H1 (cell line): ENCODE data around the gene CAPN15. TPM values are rescaled to one million over a fixed set of nuclear protein-coding genes. Genes with fewer than 3 reads are reported as not detected.

Source experiments
- CTCF ChIA-PET: fragments of 300-600 bp; sonication (Branson Sonifier 250); formaldehyde crosslinking; loops from one replicate; lab custom pipeline; 2021; ENCODE audit not compliant: partially characterized antibody; lab: Charles Lee
- POLR2A ChIA-PET: fragments of 300-600 bp; sonication (Branson Sonifier 250); formaldehyde crosslinking; loops from one replicate; lab custom pipeline; 2021; ENCODE audit warnings: inconsistent platforms; ENCODE audit not compliant: partially characterized antibody; lab: Charles Lee
- DNase-seq, 2 experiments: peaks; one replicate each; pipeline versions ENCODE4 v3.0.0 to v3.0.0-alpha.2; 2010 to 2022; ENCODE audit warnings: low spot score in 2 of 2, low read depth in 1 of 2, mixed read lengths in 1 of 2
- FAIRE-seq: peaks from 2 replicates; lab custom pipeline; 2011; peaks lifted over from hg19 to GRCh38; lab: Jason Lieb, UNC
- H2AFZ ChIP-seq: 2 replicates; pipeline ENCODE4 v1.8.1; 2012; ENCODE audit warnings: low read length, inconsistent platforms
- H2AK5ac ChIP-seq: 2 replicates; pipeline ENCODE4 v1.6.1; 2013; ENCODE audit warnings: low read depth, low read length
- H2BK120ac ChIP-seq: replicated peaks from 2 replicates; pipeline ENCODE3; 2013; ENCODE audit warnings: low read depth, low read length, inconsistent platforms
- H2BK12ac ChIP-seq: 2 replicates; pipeline ENCODE4 v1.6.1; 2013; ENCODE audit warnings: low read depth, low read length
- H2BK15ac ChIP-seq: 2 replicates; pipeline ENCODE4 v1.6.1; 2013; ENCODE audit warnings: low read length
- H2BK20ac ChIP-seq: 2 replicates; pipeline ENCODE4 v1.6.1; 2013; ENCODE audit warnings: low read length
- H2BK5ac ChIP-seq: 2 replicates; pipeline ENCODE4 v1.6.1; 2013; ENCODE audit warnings: low read depth, low read length
- H3K14ac ChIP-seq: 2 replicates; pipeline ENCODE4 v1.6.1; 2013; ENCODE audit warnings: inconsistent platforms; ENCODE audit not compliant: insufficient read length
- H3K18ac ChIP-seq: 2 replicates; pipeline ENCODE4 v1.6.1; 2013; ENCODE audit warnings: low read length; ENCODE audit errors: extremely low read depth
- H3K23ac ChIP-seq: 2 replicates; pipeline ENCODE4 v1.6.1; 2013; ENCODE audit warnings: inconsistent platforms; ENCODE audit not compliant: insufficient read length
- H3K23me2 ChIP-seq: 2 replicates; pipeline ENCODE4 v1.6.1; 2013; ENCODE audit warnings: low read depth, low read length
- H3K27ac ChIP-seq: 2 replicates; pipeline ENCODE4 v1.6.1; 2011; ENCODE audit warnings: low read depth, low read length, inconsistent platforms
- H3K27me3 ChIP-seq, 4 experiments: replicated peaks in 1 of 4; 1 replicate in 1 of 4; 2 replicates in 3 of 4; pipeline versions ENCODE4 v1.6.1 to v1.8.1; 2011 to 2013; ENCODE audit warnings: low read length in 3 of 4, mild to moderate bottlenecking in 3 of 4, inconsistent platforms in 2 of 4, mixed read lengths in 2 of 4, moderate library complexity in 1 of 4; ENCODE audit not compliant: control insufficient read depth in 3 of 4, insufficient read depth in 3 of 4; ENCODE audit errors: extremely low read depth in 1 of 4
- H3K36me3 ChIP-seq, 4 experiments: 2 replicates each; pipeline versions ENCODE4 v1.6.1 to v1.8.1; 2011 to 2013; ENCODE audit warnings: mild to moderate bottlenecking in 4 of 4, low read length in 3 of 4, moderate library complexity in 2 of 4, control low read depth in 1 of 4, inconsistent platforms in 1 of 4; ENCODE audit not compliant: insufficient read depth in 4 of 4, control insufficient read depth in 2 of 4
- H3K4ac ChIP-seq: replicated peaks from 2 replicates; pipeline ENCODE3; 2013; ENCODE audit warnings: low read length, low read depth, mixed read lengths, inconsistent platforms; ENCODE audit not compliant: insufficient read length
- H3K4me1 ChIP-seq, 4 experiments: replicated peaks in 1 of 4; 1 replicate in 1 of 4; 2 replicates in 3 of 4; pipeline versions ENCODE4 v1.6.1 to v1.8.1; 2011 to 2013; ENCODE audit warnings: low read length in 3 of 4, inconsistent platforms in 2 of 4, mixed read lengths in 1 of 4; ENCODE audit not compliant: insufficient read depth in 4 of 4, control insufficient read depth in 3 of 4
- H3K4me2 ChIP-seq, 2 experiments: 2 replicates each; pipeline versions ENCODE4 v1.6.1 to v1.8.1; 2011 to 2013; ENCODE audit warnings: low read depth in 2 of 2, low read length in 2 of 2, control low read depth in 1 of 2, inconsistent platforms in 1 of 2, mild to moderate bottlenecking in 1 of 2; ENCODE audit not compliant: insufficient read depth in 1 of 2
- H3K4me3 ChIP-seq, 4 experiments: fragments of 200-600, 300-600 bp in 1 of 4; sonication (generic), shearing (Covaris generic), sonication (Bioruptor Twin) in 1 of 4; 2 replicates each; pipeline versions ENCODE4 v1.5.1 to v1.8.1; 2011 to 2016; ENCODE audit warnings: low read length in 4 of 4, low read depth in 3 of 4, control low read depth in 2 of 4, inconsistent platforms in 2 of 4, mild to moderate bottlenecking in 2 of 4, mixed read lengths in 1 of 4, moderate library complexity in 1 of 4; ENCODE audit not compliant: insufficient read depth in 2 of 4; ENCODE audit errors: extremely low read depth in 1 of 4
- H3K56ac ChIP-seq: replicated peaks from 2 replicates; pipeline ENCODE3; 2013; ENCODE audit warnings: low read depth, mild to moderate bottlenecking, mixed read lengths, low read length, inconsistent platforms; ENCODE audit not compliant: insufficient read length
- H3K79me1 ChIP-seq: 2 replicates; pipeline ENCODE4 v1.6.1; 2013; ENCODE audit warnings: low read depth, low read length, control low read depth
- H3K79me2 ChIP-seq, 2 experiments: 2 replicates each; pipeline versions ENCODE4 v1.6.1 to v1.8.1; 2012 to 2013; ENCODE audit warnings: low read length in 2 of 2, mild to moderate bottlenecking in 2 of 2, inconsistent platforms in 1 of 2; ENCODE audit not compliant: insufficient read depth in 2 of 2, control insufficient read depth in 1 of 2
- H3K9ac ChIP-seq, 4 experiments: replicated peaks in 1 of 4; 1 replicate in 1 of 4; 2 replicates in 3 of 4; pipeline versions ENCODE4 v1.6.1 to v1.8.1; 2011 to 2013; ENCODE audit warnings: low read depth in 3 of 4, low read length in 3 of 4, control low read depth in 2 of 4, mild to moderate bottlenecking in 2 of 4, moderate library complexity in 2 of 4, inconsistent platforms in 1 of 4; ENCODE audit errors: extremely low read depth in 1 of 4
- H3K9me3 ChIP-seq, 2 experiments: 2 replicates each; pipeline versions ENCODE4 v1.6.1 to v1.8.1; 2012 to 2013; ENCODE audit warnings: mild to moderate bottlenecking in 2 of 2, moderate library complexity in 2 of 2, control low read depth in 1 of 2, inconsistent platforms in 1 of 2, low read depth in 1 of 2, low read length in 1 of 2, mixed read lengths in 1 of 2; ENCODE audit not compliant: insufficient read depth in 2 of 2
- H4K20me1 ChIP-seq, 2 experiments: replicated peaks in 1 of 2; 2 replicates each; pipeline versions ENCODE3 to v1.8.1; 2011 to 2013; ENCODE audit warnings: inconsistent platforms in 2 of 2, low read length in 2 of 2, mild to moderate bottlenecking in 1 of 2; ENCODE audit not compliant: insufficient read depth in 2 of 2, control insufficient read depth in 1 of 2
- H4K5ac ChIP-seq: 2 replicates; pipeline ENCODE4 v1.6.1; 2013; ENCODE audit warnings: low read length, low read depth, mixed read lengths, inconsistent platforms; ENCODE audit not compliant: insufficient read length
- H4K8ac ChIP-seq: 2 replicates; pipeline ENCODE4 v1.8.0; 2013; ENCODE audit warnings: mild to moderate bottlenecking, moderate library complexity, low read length, inconsistent platforms; ENCODE audit not compliant: insufficient read depth; ENCODE audit errors: extremely low read depth
- H4K91ac ChIP-seq: replicated peaks from 2 replicates; pipeline ENCODE3; 2013; ENCODE audit warnings: low read length, mixed read lengths, inconsistent platforms; ENCODE audit not compliant: insufficient read length
- CBX8 ChIP-seq: fragments of 300-800, 300-1000 bp; sonication (generic); IDR thresholded peaks from 2 replicates; pipeline ENCODE4 v1.7.1; 2016; ENCODE audit warnings: low read depth, low read length, borderline replicate concordance
- CEBPB ChIP-seq: IDR thresholded peaks from 2 replicates; pipeline ENCODE4 v1.6.1; 2012; ENCODE audit warnings: low read depth, low read length
- CHD1 ChIP-seq: IDR thresholded peaks from 2 replicates; pipeline ENCODE4 v1.6.1; 2012; ENCODE audit warnings: low read depth, low read length, improper control_type of control experiment
- EP300 ChIP-seq, 2 experiments: IDR thresholded peaks; 1 replicate in 1 of 2; 2 replicates in 1 of 2; pipeline ENCODE4 v1.6.1; 2011 to 2012; ENCODE audit warnings: low read depth in 2 of 2, low read length in 2 of 2, mild to moderate bottlenecking in 2 of 2, borderline replicate concordance in 1 of 2, inconsistent platforms in 1 of 2, moderate library complexity in 1 of 2
- GABPA ChIP-seq: IDR thresholded peaks from 2 replicates; pipeline ENCODE4 v1.6.1; 2011; ENCODE audit warnings: mild to moderate bottlenecking, low read length, moderate library complexity, borderline replicate concordance; ENCODE audit not compliant: insufficient read depth
- KDM1A ChIP-seq: fragments of 200-600, 300-600 bp; sonication (generic); IDR thresholded peaks from 2 replicates; pipeline ENCODE4 v1.7.1; 2016; ENCODE audit warnings: mild to moderate bottlenecking, low read length, borderline replicate concordance
- NANOG ChIP-seq: IDR thresholded peaks from 2 replicates; pipeline ENCODE4 v1.6.1; 2011; ENCODE audit warnings: low read length, low read depth, mild to moderate bottlenecking, inconsistent platforms; ENCODE audit not compliant: insufficient read depth, poor library complexity, severe bottlenecking
- POLR2A ChIP-seq, 2 experiments: IDR thresholded peaks; 1 replicate in 1 of 2; 2 replicates in 1 of 2; pipeline ENCODE4 v1.6.1; 2011; ENCODE audit warnings: low read depth in 2 of 2, low read length in 2 of 2, mild to moderate bottlenecking in 2 of 2; ENCODE audit errors: control extremely low read depth in 1 of 2
- RXRA ChIP-seq: IDR thresholded peaks from 2 replicates; pipeline ENCODE4 v1.6.1; 2011; ENCODE audit warnings: low read depth, mild to moderate bottlenecking, low read length, moderate library complexity; ENCODE audit not compliant: insufficient read depth
- TBP ChIP-seq: IDR thresholded peaks from 2 replicates; pipeline ENCODE4 v1.6.1; 2011; ENCODE audit warnings: low read depth, low read length, improper control_type of control experiment
- WGBS, 2 experiments: shearing (Covaris generic) in 1 of 2; methylation state at CpG; one replicate each; pipeline versions ENCODE4 v1.1.6 to v1.1.7; 2013 to 2015; ENCODE audit warnings: low lambda C conversion rate in 2 of 2, mixed read lengths in 2 of 2, inconsistent platforms in 1 of 2, low coverage in 1 of 2, missing lambda C conversion rate in 1 of 2; ENCODE audit not compliant: insufficient replicate concordance in 2 of 2, insufficient coverage in 1 of 2, insufficient read length in 1 of 2; ENCODE audit errors: extremely low coverage in 1 of 2, missing lambda C conversion rate in 1 of 2; 5-methylcytosine and 5-hydroxymethylcytosine counted together
- polyA plus RNA-seq, 7 experiments: library from polyadenylated mRNA; depleted of rRNA in 3 of 7; stranded (reverse) in 5 of 7; unstranded in 2 of 7; fragments of >200 nt in 5 of 7; fragments of 200-250 nt in 2 of 7; gene quantifications; 1 replicate in 5 of 7; 2 replicates in 1 of 7; 4 replicates in 1 of 7; pipeline versions ENCODE4 v1.2.1 to v1.2.3, GENCODE V29; 2011 to 2013; ENCODE audit warnings: missing spikeins in 2 of 7, mixed read lengths in 2 of 7
- total RNA-seq: library from RNA; stranded (reverse); fragmentation: NEBNext Ultra II Directional; extraction: Animal tissue kit (Norgen Biotek cat#: 25700); gene quantifications from 2 replicates; pipeline ENCODE4 v1.2.1, GENCODE V29; 2021

CAPN15 gene
- total and polyA plus RNA-seq, 2 of the 8 experiments (the other 6 are each of a cell fraction or from before 2014, with no cell fraction given), result 38.9 to 76.9 TPM

DNA sequence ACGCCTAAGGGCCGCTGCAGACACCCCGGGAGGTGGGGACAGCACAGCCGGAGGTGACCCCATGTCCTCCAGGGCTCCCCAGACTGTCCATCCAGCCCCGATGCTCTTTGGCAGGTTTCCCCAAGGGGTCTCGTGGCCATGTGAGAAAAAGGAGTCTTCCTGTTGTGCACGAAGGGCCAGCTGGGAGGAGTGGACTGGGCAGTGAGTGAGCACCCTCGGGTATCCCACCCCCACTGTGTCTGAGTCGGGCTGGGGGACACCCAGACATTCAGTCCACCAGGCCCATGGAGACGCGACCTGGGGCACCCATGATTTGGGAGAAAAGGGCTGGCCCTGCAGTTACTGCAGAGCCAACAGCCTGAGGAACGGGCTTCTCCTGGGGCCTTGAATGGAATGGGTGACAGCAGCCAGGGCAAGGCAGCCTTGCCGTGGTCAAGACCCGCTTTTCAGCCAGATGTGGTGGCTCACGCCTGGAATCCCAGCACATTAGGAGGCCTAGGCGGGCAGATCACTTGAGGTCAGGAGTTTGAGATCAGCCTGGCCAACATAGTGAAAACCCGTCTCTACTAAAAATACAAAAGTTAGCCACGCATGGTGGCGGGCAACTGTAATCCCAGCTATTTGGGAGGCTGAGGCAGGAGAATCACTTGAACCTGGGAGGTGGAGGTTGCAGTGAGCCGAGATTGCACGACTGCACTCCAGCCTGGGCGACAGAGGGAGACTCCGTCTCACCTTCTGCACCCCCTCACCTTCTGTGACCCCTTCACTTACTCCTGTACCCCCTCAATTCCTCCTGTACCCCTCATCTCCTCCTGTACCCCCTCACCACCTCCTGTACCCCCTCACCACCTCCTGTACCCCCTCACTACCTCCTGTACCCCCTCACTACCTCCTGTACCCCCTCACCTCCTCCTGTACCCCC is 24.1 kb upstream of the CAPN15 start:
- Histone ChIP-seq H3K4me1 (no peaks in the 10 kb centered on the region; a peak in 1 of 7 replicates), H3K23me2 (no peaks in the 10 kb centered on the region), H3K14ac (no peak overlapping the region), H2BK15ac (no peak overlapping the region), H3K9ac (no peak overlapping the region), H3K56ac (no peak overlapping the region), H3K23ac (no peak overlapping the region), H3K79me2 (no peaks in the 10 kb centered on the region), H2BK20ac (no peak overlapping the region), H3K36me3 (no peaks in the 10 kb centered on the region), H4K8ac (no peak overlapping the region), H3K9me3 (no peaks in the 10 kb centered on the region), H3K4ac (no peak overlapping the region), H2AFZ (no peak overlapping the region), H3K4me3 (no peak overlapping the region), H4K5ac (no peak overlapping the region), H2AK5ac (no peak overlapping the region), H3K27me3 (no peaks in the 10 kb centered on the region), H4K20me1 (no peaks in the 10 kb centered on the region), H3K18ac (no peak overlapping the region), H4K91ac (no peak overlapping the region), H2BK120ac (no peak overlapping the region), H3K4me2 (no peak overlapping the region), H2BK5ac (no peak overlapping the region), H2BK12ac (no peak overlapping the region), H3K27ac (no peak overlapping the region), H3K79me1 (no peaks in the 10 kb centered on the region)
- WGBS, 2 experiments, result 93% methylated on average over 21 of the region's 23 CpGs; no CpG with 5 or more reads in 1 of the 2 experiments
- FAIRE-seq (no peak), DNase-seq (no peak)
- CTCF ChIA-PET, result interaction anchor here (1.2 kb wide), 1 partner anchor 27 kb away, joined by 3 read pairs; no protein-coding TSS in a partner anchor
- POLR2A ChIA-PET, result no interaction called here
- no peak for TF ChIP-seq CHD1
- TF ChIP-seq KDM1A, result no peak
- TF ChIP-seq CBX8, result no peak
- TF ChIP-seq NANOG, result no peak
- no peak for TF ChIP-seq TBP
- TF ChIP-seq EP300 (IDR thresholded peaks at IDR 0.05; ENCODE audit: borderline replicate concordance in 1 of 2, low read depth in 2 of 2, low read length in 2 of 2), result no peak
- TF ChIP-seq GABPA, result no peak
- TF ChIP-seq RXRA, result no peak
- no peak for TF ChIP-seq CEBPB
- TF ChIP-seq POLR2A (IDR thresholded peaks at IDR 0.05; ENCODE audit: control extremely low read depth in 1 of 2, low read depth in 2 of 2, low read length in 2 of 2), result no peak
